SK-N-SH treated with all-trans-retinoic acid at 6 μM for 48 hours (cell line): ENCODE results near the gene ADCK1.
"Not testable (repeated sequence)": the region's sequence is repeated elsewhere in the genome, so short reads cannot be mapped to it uniquely, and the experiment has no call there.

Experiments used
- ATAC-seq: fragments of 200-7000 bp; cut with Tn5 transposase; 3 replicates; pipeline ENCODE4 v1.9.1; 2020; ENCODE audit warnings: mild to moderate bottlenecking, moderate library complexity
- ARNTL ChIP-seq: fragments of 450-650 bp; formaldehyde crosslinking; IDR thresholded peaks from 2 replicates; pipeline ENCODE4 v1.5.0; 2020; ENCODE audit warnings: low read depth, mild to moderate bottlenecking, moderate library complexity, borderline replicate concordance
- BACH2 ChIP-seq: fragments of 250-450 bp; sonication (Bioruptor Pico); IDR thresholded peaks from 2 replicates; pipeline ENCODE4 v1.9.0; 2021; ENCODE audit warnings: mild to moderate bottlenecking, borderline replicate concordance
- CREB5 ChIP-seq: fragments of 250-450 bp; sonication (Bioruptor Pico); IDR thresholded peaks from 2 replicates; pipeline ENCODE4 v1.5.1; 2020; ENCODE audit warnings: low read depth, mild to moderate bottlenecking, moderate library complexity
- CSRNP3 ChIP-seq: fragments of 250-450 bp; sonication (Bioruptor Pico); IDR thresholded peaks from 2 replicates; pipeline ENCODE4 v1.5.1; 2021; ENCODE audit warnings: mild to moderate bottlenecking, moderate library complexity
- ESRRG ChIP-seq: fragments of 250-450 bp; sonication (Bioruptor Pico); IDR thresholded peaks from 2 replicates; pipeline ENCODE4 v1.6.1; 2021; ENCODE audit warnings: mild to moderate bottlenecking
- GLIS3 ChIP-seq: fragments of 250-450 bp; sonication (Bioruptor Pico); IDR thresholded peaks from 2 replicates; pipeline ENCODE4 v1.5.0; 2020; ENCODE audit warnings: mild to moderate bottlenecking, moderate library complexity
- ISL1 ChIP-seq: fragments of 250-450 bp; sonication (Bioruptor Pico); IDR thresholded peaks from 2 replicates; pipeline ENCODE4 v2.1.2; 2022; ENCODE audit warnings: mild to moderate bottlenecking, moderate library complexity
- OSR1 ChIP-seq: fragments of 250-450 bp; sonication (Bioruptor Pico); IDR thresholded peaks from 2 replicates; pipeline ENCODE4 v1.8.0; 2022; ENCODE audit warnings: moderate library complexity, mild to moderate bottlenecking, inconsistent platforms
- POU6F1 ChIP-seq: fragments of 250-450 bp; sonication (Bioruptor Pico); IDR thresholded peaks from 2 replicates; pipeline ENCODE4 v1.8.0; 2021; ENCODE audit warnings: low read depth, mild to moderate bottlenecking, moderate library complexity, borderline replicate concordance
- RARB ChIP-seq: fragments of 250-450 bp; sonication (Bioruptor Pico); IDR thresholded peaks from 2 replicates; pipeline ENCODE4 v1.8.0; 2021; ENCODE audit warnings: mild to moderate bottlenecking, moderate library complexity
- TCF4 ChIP-seq: fragments of 250-450 bp; sonication (Bioruptor Pico); IDR thresholded peaks from 2 replicates; pipeline ENCODE4 v1.8.0; 2021; ENCODE audit warnings: mild to moderate bottlenecking, moderate library complexity, borderline replicate concordance
- TOX ChIP-seq: fragments of 250-450 bp; sonication (Bioruptor Pico); IDR thresholded peaks from 2 replicates; pipeline ENCODE4 v1.8.0; 2021; ENCODE audit warnings: mild to moderate bottlenecking, moderate library complexity, borderline replicate concordance
- TSHZ2 ChIP-seq: fragments of 250-450 bp; sonication (Bioruptor Pico); IDR thresholded peaks from 2 replicates; pipeline ENCODE4 v1.5.0; 2020; ENCODE audit warnings: mild to moderate bottlenecking, moderate library complexity
- ZC3H10 ChIP-seq: fragments of 250-450 bp; sonication (Bioruptor Pico); IDR thresholded peaks from 2 replicates; pipeline ENCODE4 v1.5.1; 2021; ENCODE audit warnings: mild to moderate bottlenecking, moderate library complexity
- ZFP3 ChIP-seq: fragments of 250-450 bp; sonication (Bioruptor Pico); IDR thresholded peaks from 2 replicates; pipeline ENCODE4 v1.5.0; 2020; ENCODE audit warnings: mild to moderate bottlenecking, moderate library complexity
- ZNF565 ChIP-seq: fragments of 450-650 bp; formaldehyde crosslinking; conservative IDR thresholded peaks from 2 replicates; pipeline ENCODE4 v1.5.0; 2020; ENCODE audit warnings: low read depth, mild to moderate bottlenecking, moderate library complexity
- ZNF70 ChIP-seq: fragments of 450-650 bp; formaldehyde crosslinking; IDR thresholded peaks from 2 replicates; pipeline ENCODE4 v1.5.0; 2020; ENCODE audit warnings: mild to moderate bottlenecking, moderate library complexity
- ZNF8 ChIP-seq: fragments of 450-650 bp; formaldehyde crosslinking; IDR thresholded peaks from 2 replicates; pipeline ENCODE4 v1.5.0; 2020; ENCODE audit warnings: mild to moderate bottlenecking, moderate library complexity
- TF ChIP-seq, protein P1 (sequence below): fragments of 250-450 bp; sonication (Bioruptor Pico); IDR thresholded peaks from 2 replicates; pipeline ENCODE4 v1.8.0; 2020; ENCODE audit warnings: mild to moderate bottlenecking, moderate library complexity, borderline replicate concordance

ADCK1 gene

DNA sequence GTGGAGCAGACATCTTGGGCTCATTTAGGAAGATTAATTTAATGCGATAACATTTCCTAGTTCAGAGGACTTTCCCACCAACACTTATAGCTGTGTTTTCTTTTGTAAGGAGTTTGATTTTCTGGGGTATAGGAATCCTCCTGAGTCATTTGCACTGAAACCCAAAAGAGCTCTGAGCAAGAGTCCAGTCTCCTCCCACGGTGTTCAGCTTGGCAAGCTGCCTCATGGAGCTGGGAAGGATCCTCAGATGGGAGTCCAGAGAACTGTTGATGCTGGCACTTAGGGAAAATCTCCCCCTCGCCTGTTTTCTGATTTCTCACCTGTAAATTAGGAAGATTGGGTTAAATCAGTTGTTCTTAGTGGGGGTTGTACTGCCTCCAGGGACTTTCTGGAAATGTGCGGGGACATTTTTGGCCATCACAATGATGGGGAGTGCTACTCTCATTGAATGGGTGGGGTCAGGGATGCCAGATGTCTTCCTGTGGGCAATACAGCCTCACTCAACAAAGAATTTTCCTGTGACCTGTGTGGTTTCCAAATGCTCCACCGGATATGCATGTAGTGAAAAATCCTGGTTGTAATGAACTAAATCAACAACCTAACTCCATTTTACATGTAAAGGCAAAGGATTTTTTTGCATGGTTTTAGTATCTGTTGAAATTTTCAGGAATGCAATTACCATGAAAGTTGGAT, 150.6 kb downstream of the ADCK1 start (continued):
- TF ChIP-seq CREB5 (CRISPR knock-in tag) (no peak), TOX (CRISPR knock-in tag) (no peak), ISL1 (CRISPR knock-in tag) (no peak), ZNF70 (CRISPR knock-in tag) (no peak), POU6F1 (CRISPR knock-in tag) (no peak)

DNA sequence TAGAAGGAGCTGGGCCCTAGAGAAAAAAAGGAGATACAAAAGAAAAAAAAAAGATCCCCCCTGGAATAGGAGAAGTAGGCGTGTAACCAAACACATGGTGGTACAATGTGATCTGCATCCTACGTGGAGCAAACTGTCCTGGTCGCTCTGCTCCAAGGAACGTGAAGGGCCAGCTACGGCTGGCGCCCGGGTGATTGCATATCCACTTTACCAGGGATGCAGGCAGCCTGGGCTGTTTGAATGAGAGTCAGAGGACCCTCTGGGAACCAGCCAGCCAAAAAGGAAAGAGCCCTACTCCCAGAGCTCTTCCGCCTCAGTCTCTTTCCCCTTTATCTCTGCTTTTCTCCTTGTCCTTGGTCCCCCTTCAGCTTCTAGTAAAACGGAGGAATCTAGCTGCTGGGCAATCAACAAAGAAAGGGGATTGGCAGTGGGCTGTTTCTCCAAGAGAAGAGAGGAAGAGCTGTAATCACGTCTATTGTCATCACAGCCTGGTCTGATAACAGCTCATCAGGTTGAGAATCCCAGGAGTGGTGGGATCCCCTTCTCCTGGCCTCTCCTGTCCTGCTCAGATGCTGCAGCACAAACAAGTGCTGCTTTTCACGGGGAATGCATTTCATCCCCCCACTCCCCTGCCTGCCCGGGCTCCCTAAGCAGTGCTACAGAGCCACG, 156.0 kb downstream of the ADCK1 start:
- TF ChIP-seq TOX (CRISPR knock-in tag) (no peak), OSR1 (CRISPR knock-in tag) (no peak), POU6F1 (CRISPR knock-in tag) (no peak), RARB (CRISPR knock-in tag) (no peak), ZNF8 (CRISPR knock-in tag) (no peak), ZFP3 (CRISPR knock-in tag) (no peak), ZNF565 (CRISPR knock-in tag) (no peak), BACH2 (CRISPR knock-in tag) (no peak), GLIS3 (CRISPR knock-in tag) (no peak), CSRNP3 (CRISPR knock-in tag) (no peak), ZC3H10 (no peak), TCF4 (CRISPR knock-in tag) (no peak), ESRRG (CRISPR knock-in tag) (no peak), ISL1 (CRISPR knock-in tag) (no peak)
- TF ChIP-seq, protein P1, sequence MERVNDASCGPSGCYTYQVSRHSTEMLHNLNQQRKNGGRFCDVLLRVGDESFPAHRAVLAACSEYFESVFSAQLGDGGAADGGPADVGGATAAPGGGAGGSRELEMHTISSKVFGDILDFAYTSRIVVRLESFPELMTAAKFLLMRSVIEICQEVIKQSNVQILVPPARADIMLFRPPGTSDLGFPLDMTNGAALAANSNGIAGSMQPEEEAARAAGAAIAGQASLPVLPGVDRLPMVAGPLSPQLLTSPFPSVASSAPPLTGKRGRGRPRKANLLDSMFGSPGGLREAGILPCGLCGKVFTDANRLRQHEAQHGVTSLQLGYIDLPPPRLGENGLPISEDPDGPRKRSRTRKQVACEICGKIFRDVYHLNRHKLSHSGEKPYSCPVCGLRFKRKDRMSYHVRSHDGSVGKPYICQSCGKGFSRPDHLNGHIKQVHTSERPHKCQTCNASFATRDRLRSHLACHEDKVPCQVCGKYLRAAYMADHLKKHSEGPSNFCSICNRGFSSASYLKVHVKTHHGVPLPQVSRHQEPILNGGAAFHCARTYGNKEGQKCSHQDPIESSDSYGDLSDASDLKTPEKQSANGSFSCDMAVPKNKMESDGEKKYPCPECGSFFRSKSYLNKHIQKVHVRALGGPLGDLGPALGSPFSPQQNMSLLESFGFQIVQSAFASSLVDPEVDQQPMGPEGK (CRISPR knock-in tag): no peak
- TF ChIP-seq, all 23 proteins: peak for 0
- no peak for ATAC-seq

GRCh38 chr14:77959686-77960085, 159.8 kb downstream of the ADCK1 start:
- not testable (repeated sequence) for ATAC-seq

DNA sequence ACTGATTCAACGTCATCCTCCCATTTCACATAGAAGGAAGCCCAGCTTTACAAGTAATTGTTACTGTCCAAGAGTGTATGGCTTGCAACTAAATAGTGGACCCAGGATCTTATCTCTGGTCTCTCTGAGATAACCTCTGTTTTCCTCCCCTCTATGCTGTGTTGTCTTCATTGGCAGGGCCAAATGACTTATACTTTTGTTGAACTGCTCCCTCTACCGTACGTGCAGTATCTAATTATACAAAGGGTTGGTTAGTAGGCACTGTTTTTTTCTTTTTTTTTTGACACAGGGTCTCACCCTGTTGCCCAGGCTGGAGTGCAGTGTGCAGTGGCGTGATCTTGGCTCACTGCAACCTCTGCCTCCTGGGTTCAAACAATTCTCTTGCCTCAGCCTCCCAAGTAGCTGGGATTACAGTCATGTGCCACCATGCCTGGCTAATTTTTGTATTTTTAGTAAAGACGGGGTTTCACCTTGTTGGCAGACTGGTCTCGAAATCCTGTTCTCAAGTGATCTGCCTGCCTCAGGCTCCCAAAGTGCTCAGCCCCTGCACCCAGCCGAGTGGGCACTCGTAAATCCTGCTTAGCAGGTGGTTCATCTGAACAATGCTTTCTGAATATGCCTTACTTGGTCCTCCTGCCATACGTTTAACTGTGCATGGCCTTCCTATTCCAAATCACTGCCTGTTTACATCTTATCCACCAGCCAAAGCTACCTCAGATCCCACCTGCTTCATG, 162.1 kb downstream of the ADCK1 start:
- ATAC-seq: no peak
- TF ChIP-seq RARB (CRISPR knock-in tag) (no peak), ARNTL (CRISPR knock-in tag) (no peak), CREB5 (CRISPR knock-in tag) (no peak), ZNF8 (CRISPR knock-in tag) (no peak), CSRNP3 (CRISPR knock-in tag) (no peak), TSHZ2 (CRISPR knock-in tag) (no peak), ISL1 (CRISPR knock-in tag) (no peak), OSR1 (CRISPR knock-in tag) (no peak), ESRRG (CRISPR knock-in tag) (no peak)
